ENCODE results near the gene MDFI.

GRCh38 chr6:41667195-41667594, 28.9 kb downstream of the MDFI start:
- TF ChIP-seq, protein P1, sequence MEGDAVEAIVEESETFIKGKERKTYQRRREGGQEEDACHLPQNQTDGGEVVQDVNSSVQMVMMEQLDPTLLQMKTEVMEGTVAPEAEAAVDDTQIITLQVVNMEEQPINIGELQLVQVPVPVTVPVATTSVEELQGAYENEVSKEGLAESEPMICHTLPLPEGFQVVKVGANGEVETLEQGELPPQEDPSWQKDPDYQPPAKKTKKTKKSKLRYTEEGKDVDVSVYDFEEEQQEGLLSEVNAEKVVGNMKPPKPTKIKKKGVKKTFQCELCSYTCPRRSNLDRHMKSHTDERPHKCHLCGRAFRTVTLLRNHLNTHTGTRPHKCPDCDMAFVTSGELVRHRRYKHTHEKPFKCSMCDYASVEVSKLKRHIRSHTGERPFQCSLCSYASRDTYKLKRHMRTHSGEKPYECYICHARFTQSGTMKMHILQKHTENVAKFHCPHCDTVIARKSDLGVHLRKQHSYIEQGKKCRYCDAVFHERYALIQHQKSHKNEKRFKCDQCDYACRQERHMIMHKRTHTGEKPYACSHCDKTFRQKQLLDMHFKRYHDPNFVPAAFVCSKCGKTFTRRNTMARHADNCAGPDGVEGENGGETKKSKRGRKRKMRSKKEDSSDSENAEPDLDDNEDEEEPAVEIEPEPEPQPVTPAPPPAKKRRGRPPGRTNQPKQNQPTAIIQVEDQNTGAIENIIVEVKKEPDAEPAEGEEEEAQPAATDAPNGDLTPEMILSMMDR (IDR thresholded peaks at IDR 0.05; ENCODE audit: low read length), result no peak
- no peak for TF ChIP-seq EZH2 (IDR thresholded peaks at IDR 0.05; ENCODE audit: borderline replicate concordance, low read length)

Measured in OCI-LY1 (cell line).